HG03135 (cell line): ENCODE data around the gene CBX7.
"Not testable (repeated sequence)": the region's sequence is repeated elsewhere in the genome, so short reads cannot be mapped to it uniquely, and the experiment has no call there.

Experiments
- ATAC-seq: cut with Tn5 transposase; IDR thresholded peaks from one replicate; pipeline ENCODE4 v1.9.1; 2021; ENCODE audit warnings: mild to moderate bottlenecking, moderate library complexity; ENCODE audit not compliant: unreplicated experiment

The CBX7 gene

GRCh38 chr22:39174498-39175352 is 22.2 kb upstream of the CBX7 start:
- no peak for ATAC-seq

GRCh38 chr22:39173787-39174497 is 21.5 kb upstream of the CBX7 start:
- ATAC-seq: no peak

- no peak for ATAC-seq
Measured at GRCh38 chr22:39173050-39173706, 20.7 kb upstream of the CBX7 start.

GRCh38 chr22:39172265-39173049 is 20.0 kb upstream of the CBX7 start:
- not testable (repeated sequence) for ATAC-seq

- no peak for ATAC-seq
Measured at GRCh38 chr22:39171623-39172264, 19.3 kb upstream of the CBX7 start.

GRCh38 chr22:39170825-39171622 is 18.5 kb upstream of the CBX7 start:
- peak; percentile 62 for ATAC-seq

- ATAC-seq: no peak
Measured at GRCh38 chr22:39169797-39170466, 17.5 kb upstream of the CBX7 start.

GRCh38 chr22:39166547-39166946 is 14.1 kb upstream of the CBX7 start:
- no peak for ATAC-seq

GRCh38 chr22:39156093-39156492 is 3.6 kb upstream of the CBX7 start:
- ATAC-seq: not testable (repeated sequence)

- ATAC-seq: no peak
Measured at GRCh38 chr22:39155421-39155820, 2.9 kb upstream of the CBX7 start.

GRCh38 chr22:39153220-39153717 is 789 bp upstream of the CBX7 start:
- peak; percentile 13 for ATAC-seq

DNA sequence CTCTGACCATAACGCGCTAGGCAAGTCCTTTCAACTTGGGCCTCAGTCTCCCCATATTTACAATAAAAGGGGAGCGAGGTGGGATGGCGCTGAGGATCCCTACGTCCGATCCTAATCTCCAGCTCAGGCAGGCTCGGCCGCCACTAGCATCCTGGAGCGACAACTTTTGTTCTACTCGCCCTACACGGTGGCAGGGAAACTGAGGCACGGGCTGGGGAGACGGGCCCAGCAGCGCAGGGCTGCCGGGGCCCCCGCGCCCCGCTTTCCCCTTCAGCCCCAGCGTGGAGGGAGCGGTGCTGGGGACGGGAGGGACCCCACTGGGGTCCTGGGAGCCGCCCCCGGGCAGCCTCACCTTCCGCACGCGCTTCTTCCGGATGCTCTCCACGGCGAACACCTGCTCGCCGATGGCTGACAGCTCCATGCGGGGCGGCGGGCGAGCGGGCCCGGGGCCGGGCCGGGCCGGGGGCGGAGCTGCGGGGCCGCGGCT is 413 bp downstream of the CBX7 start:
- ATAC-seq: no peak

- no peak for ATAC-seq
Measured at GRCh38 chr22:39151329-39151975, 1.0 kb downstream of the CBX7 start.

DNA sequence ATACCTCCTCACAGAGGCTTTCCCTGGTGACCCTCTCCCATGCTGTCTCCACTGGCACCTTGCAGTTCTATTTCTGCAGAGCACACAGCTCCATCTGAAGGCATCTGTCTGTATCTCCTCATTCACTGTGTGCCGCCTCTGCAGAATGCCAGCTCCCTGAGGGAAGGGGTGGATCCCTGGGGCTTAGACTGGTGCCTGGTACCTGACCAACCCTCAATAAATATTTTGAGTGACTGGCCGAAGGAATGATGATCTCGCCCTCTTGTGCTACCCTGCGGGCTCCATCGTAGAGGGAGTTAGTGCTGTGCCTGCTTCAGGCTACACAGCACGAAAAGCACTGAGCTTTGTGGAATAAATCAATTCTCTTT is 1.6 kb downstream of the CBX7 start:
- no peak for ATAC-seq

- ATAC-seq: no peak
Measured at GRCh38 chr22:39149915-39150847, 2.3 kb downstream of the CBX7 start.

- no peak for ATAC-seq
Measured at GRCh38 chr22:39148727-39149535, 3.5 kb downstream of the CBX7 start.
